Caco-2 (cell line): ENCODE results near the gene SNRNP40. TPM values are rescaled to one million over a fixed set of nuclear protein-coding genes. Genes with fewer than 3 reads are reported as not detected.

Source experiments
- BruUV-seq: library from RNA; stranded (reverse); fragments of 400-500 nt; replicated peaks from 2 replicates; lab custom pipeline; 2021; lab: Mats Ljungman, UMichigan
- CTCF ChIA-PET: fragments of 300-600 bp; sonication (Branson Sonifier 250); formaldehyde crosslinking; loops from one replicate; lab custom pipeline; 2022; ENCODE audit warnings: antibody characterized with exemption; lab: Charles Lee
- POLR2A ChIA-PET: fragments of 300-600 bp; sonication (Branson Sonifier 250); formaldehyde crosslinking; loops from one replicate; lab custom pipeline; 2022; ENCODE audit warnings: antibody characterized with exemption; lab: Charles Lee
- DNase-seq, 2 experiments: peaks; one replicate each; pipeline versions ENCODE4 v3.0.0 to v3.0.0-alpha.2; 2020 to 2022
- H3K27me3 ChIP-seq: replicated peaks from 2 replicates; pipeline ENCODE4 v1.6.0; 2011; ENCODE audit warnings: low read length; ENCODE audit not compliant: control insufficient read depth, insufficient read depth
- H3K36me3 ChIP-seq: 2 replicates; pipeline ENCODE4 v1.5.1; 2011; ENCODE audit warnings: low read length; ENCODE audit not compliant: control insufficient read depth, insufficient read depth
- H3K4me1 ChIP-seq: fragments of 250-450 bp; sonication (Bioruptor Pico); 2 replicates; pipeline ENCODE4 v1.5.1; 2020; ENCODE audit warnings: mild to moderate bottlenecking
- H3K4me3 ChIP-seq: 2 replicates; pipeline ENCODE4 v1.5.1; 2011; ENCODE audit warnings: low read depth, mild to moderate bottlenecking, control low read depth, low read length
- H3K9me3 ChIP-seq: fragments of 250-450 bp; sonication (Bioruptor Pico); 2 replicates; pipeline ENCODE4 v1.5.1; 2020; ENCODE audit warnings: mild to moderate bottlenecking, moderate library complexity
- H3K27ac Mint-ChIP-seq: one replicate; pipeline ENCODE4 v1.8.0; 2022; ENCODE audit warnings: mixed read lengths; ENCODE audit not compliant: unreplicated experiment
- H3K27me3 Mint-ChIP-seq: one replicate; pipeline ENCODE4 v1.8.0; 2022; ENCODE audit warnings: mixed read lengths; ENCODE audit not compliant: insufficient read depth, unreplicated experiment
- H3K36me3 Mint-ChIP-seq: one replicate; pipeline ENCODE4 v1.8.0; 2022; ENCODE audit warnings: mild to moderate bottlenecking, mixed read lengths; ENCODE audit not compliant: insufficient read depth, unreplicated experiment
- H3K4me1 Mint-ChIP-seq: one replicate; pipeline ENCODE4 v1.8.0; 2022; ENCODE audit warnings: low read depth, mixed read lengths; ENCODE audit not compliant: unreplicated experiment
- H3K4me3 Mint-ChIP-seq: one replicate; pipeline ENCODE4 v1.8.0; 2022; ENCODE audit warnings: mild to moderate bottlenecking, moderate library complexity, mixed read lengths; ENCODE audit not compliant: unreplicated experiment
- H3K9me3 Mint-ChIP-seq: one replicate; pipeline ENCODE4 v1.8.0; 2022; ENCODE audit warnings: mixed read lengths; ENCODE audit not compliant: unreplicated experiment
- CTCF ChIP-seq, 2 experiments: fragments of 200-600 bp in 1 of 2; IDR thresholded peaks; 1 replicate in 1 of 2; 2 replicates in 1 of 2; pipeline versions ENCODE4 v1.5.1 to v1.8.0; 2011 to 2022; ENCODE audit warnings: antibody characterized with exemption in 1 of 2, control low read depth in 1 of 2, inconsistent platforms in 1 of 2, low read depth in 1 of 2, low read length in 1 of 2, mild to moderate bottlenecking in 1 of 2, moderate library complexity in 1 of 2; ENCODE audit not compliant: insufficient read depth in 1 of 2, severe bottlenecking in 1 of 2, unreplicated experiment in 1 of 2
- intact Hi-C: fragments of 100-400 bp; cut with micrococcal nuclease; formaldehyde crosslinking; loops from one replicate; pipeline ENCODE4 v1.10.0; 2022; ENCODE audit not compliant: unreplicated experiment
- total RNA-seq: library from RNA; stranded (reverse); gene quantifications from 2 replicates; pipeline ENCODE4 v1.2.3, GENCODE V29; 2022

Gene SNRNP40
- total RNA-seq, 1 experiment from 2014 or later: 49.5 TPM

GRCh38 chr1:31244326-31244725 lies 52.3 kb downstream of the SNRNP40 start:
- peaks cover 9% of the 10 kb centered on the region for H3K27me3 Mint-ChIP-seq
- H3K4me1 Mint-ChIP-seq: peaks cover 7% of the 10 kb centered on the region
- no peak overlapping the region for H3K27ac Mint-ChIP-seq
- no peaks in the 10 kb centered on the region for H3K9me3 Mint-ChIP-seq
- Histone ChIP-seq H3K4me1 (no peaks in the 10 kb centered on the region), H3K36me3 (no peaks in the 10 kb centered on the region), H3K27me3 (no peaks in the 10 kb centered on the region), H3K9me3 (no peaks in the 10 kb centered on the region), H3K4me3 (no peak overlapping the region)
- BruUV-seq: no TSS peak
- no peak overlapping the region for H3K4me3 Mint-ChIP-seq
- CTCF ChIA-PET: no interaction called here
- POLR2A ChIA-PET: no interaction called here
- H3K36me3 Mint-ChIP-seq: peaks cover 4% of the 10 kb centered on the region
- intact Hi-C loops: no loop called here
- no peak for DNase-seq
- no peak for TF ChIP-seq CTCF (IDR thresholded peaks at IDR 0.05; ENCODE audit: insufficient read depth in 1 of 2, low read depth in 1 of 2, low read length in 1 of 2, severe bottlenecking in 1 of 2, unreplicated experiment in 1 of 2)

GRCh38 chr1:31243501-31244286 lies 52.9 kb downstream of the SNRNP40 start:
- Histone ChIP-seq H3K4me3 (no peak overlapping the region), H3K9me3 (no peaks in the 10 kb centered on the region), H3K4me1 (no peaks in the 10 kb centered on the region), H3K27me3 (no peaks in the 10 kb centered on the region), H3K36me3 (no peaks in the 10 kb centered on the region)
- no peak for DNase-seq
- Mint-ChIP-seq H3K4me3 (no peak overlapping the region), H3K27me3 (peaks cover 11% of the 10 kb centered on the region), H3K4me1 (peaks cover 11% of the 10 kb centered on the region), H3K27ac (no peak overlapping the region), H3K36me3 (peaks cover 4% of the 10 kb centered on the region), H3K9me3 (no peaks in the 10 kb centered on the region)
- POLR2A ChIA-PET: interaction anchor here (0.6 kb wide), 1 partner anchor 46 kb away, joined by 3 read pairs; no protein-coding TSS in a partner anchor
- CTCF ChIA-PET: no interaction called here
- intact Hi-C loops: no loop called here
- TF ChIP-seq CTCF (IDR thresholded peaks at IDR 0.05; ENCODE audit: insufficient read depth in 1 of 2, low read depth in 1 of 2, low read length in 1 of 2, severe bottlenecking in 1 of 2, unreplicated experiment in 1 of 2): no peak
- BruUV-seq: no TSS peak

- H3K9me3 Mint-ChIP-seq: no peaks in the 10 kb centered on the region
- no peak overlapping the region for H3K4me3 Mint-ChIP-seq
- BruUV-seq: no TSS peak
- peaks cover 4% of the 10 kb centered on the region for H3K36me3 Mint-ChIP-seq
- H3K9me3 ChIP-seq: no peaks in the 10 kb centered on the region
- no peak overlapping the region for H3K4me3 ChIP-seq
- H3K27me3 ChIP-seq: no peaks in the 10 kb centered on the region
- no peaks in the 10 kb centered on the region for H3K4me1 ChIP-seq
- peaks cover 13% of the 10 kb centered on the region for H3K4me1 Mint-ChIP-seq
- ChIA-PET POLR2A (no interaction called here), CTCF (no interaction called here)
- no peak for TF ChIP-seq CTCF (IDR thresholded peaks at IDR 0.05; ENCODE audit: insufficient read depth in 1 of 2, low read depth in 1 of 2, low read length in 1 of 2, severe bottlenecking in 1 of 2, unreplicated experiment in 1 of 2)
- intact Hi-C loops: no loop called here
- H3K27ac Mint-ChIP-seq: no peak overlapping the region
- DNase-seq: no peak
- H3K27me3 Mint-ChIP-seq: peaks cover 12% of the 10 kb centered on the region
- no peaks in the 10 kb centered on the region for H3K36me3 ChIP-seq
Measured at GRCh38 chr1:31241321-31241720, 55.3 kb downstream of the SNRNP40 start.
